NCI-H748 treated with DMSO at 0.1 percent for 48 hours (cell line): ENCODE data around the gene RHOC.

ENCODE experiments used
- DNase-seq: peaks from one replicate; lab custom pipeline; 2025; lab: John Stamatoyannopoulos, UW

RHOC gene

GRCh38 chr1:112677501-112677900 is 29.4 kb downstream of the RHOC start:
- DNase-seq, result no peak

GRCh38 chr1:112676543-112676942 is 30.4 kb downstream of the RHOC start:
- DNase-seq, result no peak

GRCh38 chr1:112675728-112676381 is 31.1 kb downstream of the RHOC start:
- DNase-seq, result no peak

GRCh38 chr1:112674986-112675727 is 31.8 kb downstream of the RHOC start:
- peak; percentile 30 for DNase-seq

GRCh38 chr1:112674440-112674985 is 32.4 kb downstream of the RHOC start, which contains the start of gene MOV10:
Gene MOV10 (plus strand): TSS chr1:112674659. CDS start chr1:112674913, 254 bp downstream.
- peak; percentile 63 for DNase-seq

GRCh38 chr1:112673592-112674439 is 33.1 kb downstream of the RHOC start:
- DNase-seq, result peak; percentile 42

- DNase-seq, result no peak
These were observed 34.1 kb downstream of the RHOC start for GRCh38 chr1:112672842-112673241.

- no peak for DNase-seq
These were observed 34.9 kb downstream of the RHOC start for GRCh38 chr1:112672009-112672408.

- no peak for DNase-seq
These were observed 40.0 kb downstream of the RHOC start for GRCh38 chr1:112666946-112667345.

GRCh38 chr1:112665857-112666256 is 41.1 kb downstream of the RHOC start:
- DNase-seq, result no peak

GRCh38 chr1:112651205-112651604 is 55.7 kb downstream of the RHOC start:
- DNase-seq, result no peak
